OCI-LY1 (cell line): ENCODE measurements around the gene COPS7A.

Source experiments
- EZH2 ChIP-seq: fragments of 200-600 bp; sonication (generic), shearing (Covaris generic); IDR thresholded peaks from 2 replicates; pipeline ENCODE4 v1.8.0; 2017; ENCODE audit warnings: borderline replicate concordance, mixed run types, mild to moderate bottlenecking, antibody characterized with exemption, low read length, moderate library complexity, mixed read lengths
- TF ChIP-seq, protein P1 (sequence below): fragments of 200-600 bp; sonication (generic), shearing (Covaris generic); IDR thresholded peaks from 2 replicates; pipeline ENCODE4 v1.5.1; 2017; ENCODE audit warnings: mild to moderate bottlenecking, antibody characterized with exemption, low read length, moderate library complexity, mixed read lengths

DNA sequence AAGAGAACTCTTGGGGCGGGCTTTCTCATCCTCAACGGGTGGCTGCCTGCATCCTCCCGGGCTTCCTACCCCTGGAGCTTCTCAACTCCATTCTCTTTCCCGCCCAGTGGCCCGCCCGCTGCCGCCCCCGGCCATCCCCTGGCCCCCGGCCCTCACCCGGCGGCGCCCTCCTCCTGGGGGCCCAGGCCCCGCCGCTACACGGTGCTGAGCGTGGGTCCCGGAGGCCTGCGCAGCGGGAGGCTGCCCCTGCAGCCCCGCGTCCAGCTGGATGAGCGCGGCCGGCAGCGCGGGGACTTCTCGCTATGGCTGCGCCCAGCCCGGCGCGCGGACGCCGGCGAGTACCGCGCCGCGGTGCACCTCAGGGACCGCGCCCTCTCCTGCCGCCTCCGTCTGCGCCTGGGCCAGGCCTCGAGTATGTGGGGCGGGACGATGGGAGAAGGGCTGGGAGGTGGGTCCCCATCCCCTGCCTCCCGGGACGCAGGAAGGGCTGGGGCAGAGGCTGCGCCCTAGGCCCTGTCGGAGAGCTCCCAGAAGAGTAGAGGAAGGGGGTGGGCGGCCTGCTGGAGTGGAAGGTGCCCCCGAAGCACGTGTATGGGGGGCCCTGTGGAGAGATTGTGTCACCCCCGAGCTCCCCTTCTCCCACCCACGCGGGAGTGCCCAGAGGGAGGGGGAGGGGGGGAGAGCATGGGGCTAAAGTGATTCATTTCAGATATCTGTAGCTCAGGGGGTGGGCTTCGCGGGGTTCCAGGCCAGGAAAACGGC lies 49.9 kb downstream of the COPS7A start:
- TF ChIP-seq, protein P1, sequence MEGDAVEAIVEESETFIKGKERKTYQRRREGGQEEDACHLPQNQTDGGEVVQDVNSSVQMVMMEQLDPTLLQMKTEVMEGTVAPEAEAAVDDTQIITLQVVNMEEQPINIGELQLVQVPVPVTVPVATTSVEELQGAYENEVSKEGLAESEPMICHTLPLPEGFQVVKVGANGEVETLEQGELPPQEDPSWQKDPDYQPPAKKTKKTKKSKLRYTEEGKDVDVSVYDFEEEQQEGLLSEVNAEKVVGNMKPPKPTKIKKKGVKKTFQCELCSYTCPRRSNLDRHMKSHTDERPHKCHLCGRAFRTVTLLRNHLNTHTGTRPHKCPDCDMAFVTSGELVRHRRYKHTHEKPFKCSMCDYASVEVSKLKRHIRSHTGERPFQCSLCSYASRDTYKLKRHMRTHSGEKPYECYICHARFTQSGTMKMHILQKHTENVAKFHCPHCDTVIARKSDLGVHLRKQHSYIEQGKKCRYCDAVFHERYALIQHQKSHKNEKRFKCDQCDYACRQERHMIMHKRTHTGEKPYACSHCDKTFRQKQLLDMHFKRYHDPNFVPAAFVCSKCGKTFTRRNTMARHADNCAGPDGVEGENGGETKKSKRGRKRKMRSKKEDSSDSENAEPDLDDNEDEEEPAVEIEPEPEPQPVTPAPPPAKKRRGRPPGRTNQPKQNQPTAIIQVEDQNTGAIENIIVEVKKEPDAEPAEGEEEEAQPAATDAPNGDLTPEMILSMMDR = no peak
- TF ChIP-seq EZH2 = no peak
